HG02763 (cell line): ENCODE measurements around the gene ECHS1.
"Not testable (repeated sequence)": the region's sequence is repeated elsewhere in the genome, so short reads cannot be mapped to it uniquely, and the experiment has no call there.

ENCODE experiments used
- ATAC-seq: cut with Tn5 transposase; IDR thresholded peaks from one replicate; pipeline ENCODE4 v1.9.1; 2021; ENCODE audit warnings: mild to moderate bottlenecking, moderate library complexity; ENCODE audit not compliant: unreplicated experiment

ECHS1 gene

GRCh38 chr10:133326745-133327650, 46.2 kb downstream of the ECHS1 start:
- ATAC-seq, result no peak

- ATAC-seq, result no peak
Measured at GRCh38 chr10:133326223-133326551, 47.0 kb downstream of the ECHS1 start.

- no peak for ATAC-seq
Measured at GRCh38 chr10:133325440-133326222, 47.5 kb downstream of the ECHS1 start.

- ATAC-seq, result no peak
Measured at GRCh38 chr10:133324857-133325260, 48.3 kb downstream of the ECHS1 start.

- ATAC-seq, result no peak
Measured at GRCh38 chr10:133324198-133324792, 48.9 kb downstream of the ECHS1 start.

- not testable (repeated sequence) for ATAC-seq
Measured at GRCh38 chr10:133322064-133322709, 51.0 kb downstream of the ECHS1 start.

- ATAC-seq, result not testable (repeated sequence)
Measured at GRCh38 chr10:133320852-133321422, 52.2 kb downstream of the ECHS1 start.

- ATAC-seq, result no peak
Measured at GRCh38 chr10:133318494-133319127, 54.5 kb downstream of the ECHS1 start.

GRCh38 chr10:133316732-133317131, 56.4 kb downstream of the ECHS1 start:
- ATAC-seq, result no peak

GRCh38 chr10:133316266-133316665, 56.9 kb downstream of the ECHS1 start:
- ATAC-seq, result no peak

- ATAC-seq, result no peak
Measured at GRCh38 chr10:133315847-133316246, 57.3 kb downstream of the ECHS1 start.

GRCh38 chr10:133314911-133315310, 58.2 kb downstream of the ECHS1 start:
- ATAC-seq, result no peak

GRCh38 chr10:133313192-133313591, 60.0 kb downstream of the ECHS1 start:
- no peak for ATAC-seq

GRCh38 chr10:133312769-133313145, 60.4 kb downstream of the ECHS1 start:
- no peak for ATAC-seq
